HG03457 (cell line): ENCODE measurements around the gene MPHOSPH9.

ENCODE experiments used
- ATAC-seq: cut with Tn5 transposase; IDR thresholded peaks from one replicate; pipeline ENCODE4 v1.9.1; 2021; ENCODE audit warnings: moderate number of reproducible peaks; ENCODE audit not compliant: unreplicated experiment

Gene MPHOSPH9

DNA sequence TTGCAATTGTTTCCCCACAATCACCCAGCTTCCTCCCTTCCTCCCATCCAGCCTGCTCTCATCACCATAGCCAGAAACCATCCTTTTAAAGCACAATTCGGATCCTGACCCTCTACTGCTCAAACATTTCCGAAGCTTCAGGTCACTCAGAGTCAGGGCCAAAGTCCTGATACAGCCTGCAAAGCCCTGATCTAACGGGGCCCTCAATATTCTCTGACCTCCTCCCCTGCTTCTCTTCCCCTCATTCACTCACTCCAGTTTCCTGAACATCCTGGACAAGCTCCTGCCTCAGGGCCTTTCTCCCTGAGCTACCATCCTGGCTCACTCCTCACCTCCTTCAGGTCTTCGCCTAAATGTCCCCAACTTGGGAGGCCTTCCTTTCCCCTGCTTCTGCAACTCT is 128.1 kb downstream of the MPHOSPH9 start:
- no peak for ATAC-seq
